Hepatocyte (in vitro differentiated cells): ENCODE results near the gene STMN3. TPM values are rescaled to one million over a fixed set of nuclear protein-coding genes. Genes with fewer than 3 reads are reported as not detected.

Experiments
- DNase-seq: peaks from one replicate; pipeline ENCODE4 v3.0.0-alpha.2; 2016; ENCODE audit warnings: low spot score
- H2AFZ ChIP-seq: fragments of 200-600 bp; sonication (generic); 2 replicates; pipeline ENCODE4 v1.6.0; 2016; ENCODE audit warnings: antibody characterized with exemption, mild to moderate bottlenecking
- H3K27ac ChIP-seq: fragments of 200-600 bp; sonication (generic); 2 replicates; pipeline ENCODE4 v1.5.1; 2016; ENCODE audit warnings: mild to moderate bottlenecking
- H3K27me3 ChIP-seq: fragments of 200-600 bp; sonication (generic); 2 replicates; pipeline ENCODE4 v1.6.1; 2016
- H3K36me3 ChIP-seq: fragments of 200-600 bp; sonication (generic); replicated peaks from 2 replicates; pipeline ENCODE4 v1.5.1; 2016; ENCODE audit warnings: low read depth; ENCODE audit not compliant: insufficient read depth
- H3K4me1 ChIP-seq: fragments of 200-600 bp; sonication (generic); 2 replicates; pipeline ENCODE4 v1.5.1; 2016; ENCODE audit warnings: mild to moderate bottlenecking, moderate library complexity; ENCODE audit not compliant: insufficient read depth
- H3K4me2 ChIP-seq: fragments of 200-600 bp; sonication (generic); 2 replicates; pipeline ENCODE4 v1.6.0; 2016
- H3K4me3 ChIP-seq: fragments of 200-600 bp; sonication (generic); 2 replicates; pipeline ENCODE4 v1.5.1; 2016; ENCODE audit warnings: mild to moderate bottlenecking
- H3K79me2 ChIP-seq: fragments of 200-600 bp; sonication (generic); 2 replicates; pipeline ENCODE4 v1.6.0; 2017; ENCODE audit warnings: mild to moderate bottlenecking
- H3K9me2 ChIP-seq: fragments of 200-600 bp; sonication (generic); replicated peaks from 2 replicates; pipeline ENCODE4 v1.6.0; 2017; ENCODE audit warnings: mild to moderate bottlenecking; ENCODE audit not compliant: insufficient read depth
- H3K9me3 ChIP-seq: fragments of 200-600 bp; sonication (generic); 2 replicates; pipeline ENCODE4 v1.5.1; 2016; ENCODE audit warnings: low read depth, mild to moderate bottlenecking
- H4K20me1 ChIP-seq: fragments of 200-600 bp; sonication (generic); 2 replicates; pipeline ENCODE4 v1.6.0; 2016; ENCODE audit warnings: mild to moderate bottlenecking; ENCODE audit not compliant: insufficient read depth, poor library complexity, severe bottlenecking
- EZH2 ChIP-seq: fragments of 200-600 bp; sonication (generic); IDR thresholded peaks from 2 replicates; pipeline ENCODE4 v1.6.1; 2016; ENCODE audit warnings: antibody characterized with exemption, mild to moderate bottlenecking, borderline replicate concordance
- EZH2phosphoT487 ChIP-seq: fragments of 200-600 bp; sonication (generic); IDR thresholded peaks from one replicate; pipeline ENCODE4 v1.6.1; 2018; ENCODE audit warnings: antibody characterized with exemption, mild to moderate bottlenecking, low read depth, moderate library complexity; ENCODE audit not compliant: unreplicated experiment, severe bottlenecking
- WGBS: methylation state at CpG from one replicate; pipeline ENCODE4 v1.1.6; 2016; ENCODE audit warnings: low lambda C conversion rate; ENCODE audit errors: missing lambda C conversion rate; 5-methylcytosine and 5-hydroxymethylcytosine counted together
- polyA plus RNA-seq: library from polyadenylated mRNA; unstranded; fragments of >200 nt; fragmentation: Nextera tagmentation; extraction: Ambion mirVana; gene quantifications from 2 replicates; pipeline ENCODE4 v1.2.1, GENCODE V29; 2016
- total RNA-seq: library from RNA; depleted of rRNA; stranded (reverse); fragments of >200 nt; gene quantifications from 2 replicates; pipeline ENCODE4 v1.2.3, GENCODE V29; 2014
- TF ChIP-seq, protein P1 (sequence below): fragments of 200-600 bp; sonication (generic); IDR thresholded peaks from 2 replicates; pipeline ENCODE4 v1.5.1; 2016; ENCODE audit warnings: antibody characterized with exemption, mild to moderate bottlenecking; ENCODE audit not compliant: poor library complexity

STMN3 gene
- total and polyA plus RNA-seq, 2 experiments from 2014 or later = 14.4 to 18.2 TPM

DNA sequence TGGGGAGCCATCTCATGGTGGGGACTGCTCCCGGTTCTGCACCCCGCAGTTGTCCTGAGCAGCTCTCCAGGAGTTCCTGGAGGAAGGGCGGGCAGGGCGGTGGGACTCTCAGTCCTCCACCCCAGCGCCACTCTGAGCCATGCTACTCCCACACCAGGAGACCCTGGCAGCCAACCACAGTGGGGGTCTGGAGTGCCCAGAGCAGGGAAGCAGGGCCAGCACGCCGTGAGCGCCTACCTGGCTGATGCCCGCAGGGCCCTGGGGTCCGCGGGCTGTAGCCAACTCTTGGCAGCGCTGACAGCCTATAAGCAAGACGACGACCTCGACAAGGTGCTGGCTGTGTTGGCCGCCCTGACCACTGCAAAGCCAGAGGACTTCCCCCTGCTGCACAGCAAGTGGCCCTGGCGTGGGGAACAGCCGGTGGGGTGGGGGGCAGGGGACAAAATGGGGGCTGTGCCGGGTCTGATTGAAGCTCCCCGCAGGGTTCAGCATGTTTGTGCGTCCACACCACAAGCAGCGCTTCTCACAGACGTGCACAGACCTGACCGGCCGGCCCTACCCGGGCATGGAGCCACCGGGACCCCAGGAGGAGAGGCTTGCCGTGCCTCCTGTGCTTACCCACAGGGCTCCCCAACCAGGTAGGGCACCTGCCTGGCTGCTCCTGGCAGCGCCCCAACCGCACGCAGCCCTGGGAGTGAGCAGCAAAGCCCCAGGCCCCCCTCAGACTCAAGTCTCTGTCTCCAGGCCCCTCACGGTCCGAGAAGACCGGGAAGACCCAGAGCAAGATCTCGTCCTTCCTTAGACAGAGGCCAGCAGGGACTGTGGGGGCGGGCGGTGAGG is 41.6 kb upstream of the STMN3 start:
- Histone ChIP-seq H3K27me3 (no peaks in the 10 kb centered on the region), H3K27ac (no peak overlapping the region), H3K36me3 (no peaks in the 10 kb centered on the region), H3K4me2 (no peak overlapping the region), H3K79me2 (no peaks in the 10 kb centered on the region), H3K9me2 (no peaks in the 10 kb centered on the region), H4K20me1 (no peaks in the 10 kb centered on the region), H3K9me3 (no peaks in the 10 kb centered on the region), H3K4me3 (no peak overlapping the region), H3K4me1 (peaks cover 10% of the 10 kb centered on the region), H2AFZ (no peak overlapping the region)
- TF ChIP-seq, protein P1, sequence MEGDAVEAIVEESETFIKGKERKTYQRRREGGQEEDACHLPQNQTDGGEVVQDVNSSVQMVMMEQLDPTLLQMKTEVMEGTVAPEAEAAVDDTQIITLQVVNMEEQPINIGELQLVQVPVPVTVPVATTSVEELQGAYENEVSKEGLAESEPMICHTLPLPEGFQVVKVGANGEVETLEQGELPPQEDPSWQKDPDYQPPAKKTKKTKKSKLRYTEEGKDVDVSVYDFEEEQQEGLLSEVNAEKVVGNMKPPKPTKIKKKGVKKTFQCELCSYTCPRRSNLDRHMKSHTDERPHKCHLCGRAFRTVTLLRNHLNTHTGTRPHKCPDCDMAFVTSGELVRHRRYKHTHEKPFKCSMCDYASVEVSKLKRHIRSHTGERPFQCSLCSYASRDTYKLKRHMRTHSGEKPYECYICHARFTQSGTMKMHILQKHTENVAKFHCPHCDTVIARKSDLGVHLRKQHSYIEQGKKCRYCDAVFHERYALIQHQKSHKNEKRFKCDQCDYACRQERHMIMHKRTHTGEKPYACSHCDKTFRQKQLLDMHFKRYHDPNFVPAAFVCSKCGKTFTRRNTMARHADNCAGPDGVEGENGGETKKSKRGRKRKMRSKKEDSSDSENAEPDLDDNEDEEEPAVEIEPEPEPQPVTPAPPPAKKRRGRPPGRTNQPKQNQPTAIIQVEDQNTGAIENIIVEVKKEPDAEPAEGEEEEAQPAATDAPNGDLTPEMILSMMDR = no peak
- TF ChIP-seq EZH2 (no peak), EZH2phosphoT487 (no peak)
- 96% methylated on average over 30 of the region's 37 CpGs for WGBS
- no peak for DNase-seq

DNA sequence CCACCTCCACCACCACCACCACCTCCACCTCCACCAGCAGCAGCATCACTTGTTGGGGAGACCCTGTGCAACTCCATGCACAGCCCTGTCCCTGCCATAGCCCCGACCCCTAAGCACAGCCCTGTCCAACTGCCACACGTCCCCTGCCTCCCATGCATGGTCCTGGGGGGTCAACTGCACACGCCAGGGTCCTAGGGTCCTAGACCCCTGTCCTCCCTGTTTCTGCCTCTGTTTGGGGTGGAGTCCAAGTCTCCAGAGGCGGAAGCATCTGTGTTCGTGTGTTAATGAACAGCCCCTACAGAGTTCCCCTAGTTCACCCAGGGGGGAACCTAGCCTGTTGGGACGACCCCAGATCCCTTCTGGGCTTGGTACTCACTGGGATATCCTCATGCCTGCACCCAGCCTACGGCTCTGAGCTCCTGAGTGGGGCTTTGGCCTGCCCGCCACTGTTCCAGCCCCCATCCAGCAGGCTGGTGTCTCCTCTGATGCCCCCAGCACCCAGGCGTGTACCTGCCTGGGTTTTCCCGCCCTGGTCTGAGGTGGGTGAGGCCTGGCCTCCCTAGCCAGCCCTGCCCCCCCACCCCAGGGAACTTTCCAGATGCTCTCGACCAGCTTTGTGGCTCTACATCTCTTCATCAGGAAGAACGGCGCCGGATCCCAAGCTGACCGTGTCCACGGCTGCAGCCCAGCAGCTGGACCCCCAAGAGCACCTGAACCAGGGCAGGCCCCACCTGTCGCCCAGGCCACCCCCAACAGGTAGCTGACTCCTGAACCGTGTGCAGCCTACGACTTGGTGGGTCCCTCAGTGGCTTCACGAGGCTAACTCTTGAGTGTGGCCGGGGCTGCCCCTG is 40.7 kb upstream of the STMN3 start:
- peaks cover 10% of the 10 kb centered on the region for H3K4me1 ChIP-seq
- H3K9me3 ChIP-seq = no peaks in the 10 kb centered on the region
- H3K27me3 ChIP-seq = no peaks in the 10 kb centered on the region

DNA sequence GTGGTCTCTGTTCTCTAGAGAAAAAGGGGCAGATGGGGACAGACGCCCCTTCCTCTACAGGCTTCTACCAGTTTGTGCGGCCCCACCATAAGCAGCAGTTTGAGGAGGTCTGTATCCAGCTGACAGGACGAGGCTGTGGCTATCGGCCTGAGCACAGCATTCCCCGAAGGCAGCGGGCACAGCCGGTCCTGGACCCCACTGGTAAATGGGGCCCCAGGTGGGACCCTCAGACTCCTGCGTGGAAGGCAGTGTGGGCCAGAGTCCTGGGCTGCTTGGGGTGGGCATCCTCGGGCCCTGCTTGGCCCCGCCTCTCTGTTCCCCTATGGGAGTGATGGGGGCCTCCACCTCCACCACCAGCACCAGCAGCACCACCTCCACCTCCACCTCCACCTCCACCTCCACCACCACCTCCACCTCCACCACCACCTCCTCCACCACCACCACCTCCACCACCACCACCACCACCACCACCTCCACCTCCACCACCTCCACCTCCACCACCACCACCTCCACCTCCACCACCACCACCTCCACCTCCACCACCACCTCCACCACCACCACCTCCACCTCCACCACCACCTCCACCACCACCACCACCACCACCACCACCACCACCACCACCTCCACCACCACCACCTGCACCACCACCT is 40.0 kb upstream of the STMN3 start:
- 95% methylated on average over 8 of the region's 10 CpGs for WGBS
- peaks cover 10% of the 10 kb centered on the region for H3K4me1 ChIP-seq
- DNase-seq = no peak
- H3K9me3 ChIP-seq = no peaks in the 10 kb centered on the region
- H3K4me3 ChIP-seq = no peak overlapping the region
- no peaks in the 10 kb centered on the region for H4K20me1 ChIP-seq
- H3K27me3 ChIP-seq = no peaks in the 10 kb centered on the region
- no peaks in the 10 kb centered on the region for H3K9me2 ChIP-seq
- H3K36me3 ChIP-seq = no peaks in the 10 kb centered on the region
- no peaks in the 10 kb centered on the region for H3K79me2 ChIP-seq
- no peak for TF ChIP-seq EZH2
- TF ChIP-seq, protein P1 = no peak
- no peak for TF ChIP-seq EZH2phosphoT487
- H3K4me2 ChIP-seq = no peak overlapping the region
- no peak overlapping the region for H2AFZ ChIP-seq
- H3K27ac ChIP-seq = no peak overlapping the region

More for the DNA sequence above, 40.7 kb upstream of the STMN3 start:
- Histone ChIP-seq H3K27ac (no peak overlapping the region), H2AFZ (no peak overlapping the region), H3K4me2 (no peak overlapping the region), H3K79me2 (no peaks in the 10 kb centered on the region), H3K4me3 (no peak overlapping the region), H3K36me3 (no peaks in the 10 kb centered on the region), H4K20me1 (no peaks in the 10 kb centered on the region), H3K9me2 (no peaks in the 10 kb centered on the region)
- WGBS = 97% methylated on average over 21 of the region's 21 CpGs
- TF ChIP-seq EZH2phosphoT487 (no peak), EZH2 (no peak)
- TF ChIP-seq, protein P1 = no peak
- DNase-seq = no peak
